HFFc6 (cell line): ENCODE data around the gene CSMD2. TPM values are rescaled to one million over a fixed set of nuclear protein-coding genes. Genes with fewer than 3 reads are reported as not detected.

Experiments used
- DNase-seq: peaks from one replicate; pipeline ENCODE4 v3.0.0-alpha.2; 2018
- H3K27ac Mint-ChIP-seq: 2 replicates; pipeline ENCODE4 v1.8.0; 2020; ENCODE audit warnings: mild to moderate bottlenecking, mixed read lengths
- H3K27me3 Mint-ChIP-seq: 2 replicates; pipeline ENCODE4 v1.8.0; 2021; ENCODE audit warnings: mild to moderate bottlenecking, moderate library complexity, mixed read lengths; ENCODE audit not compliant: insufficient read depth
- H3K36me3 Mint-ChIP-seq: 2 replicates; pipeline ENCODE4 v1.8.0; 2021; ENCODE audit warnings: low read depth, mixed read lengths
- H3K4me1 Mint-ChIP-seq: 2 replicates; pipeline ENCODE4 v1.8.0; 2020; ENCODE audit warnings: low read depth, mixed read lengths
- H3K4me3 Mint-ChIP-seq: 2 replicates; pipeline ENCODE4 v1.8.0; 2020; ENCODE audit warnings: mild to moderate bottlenecking, moderate library complexity, mixed read lengths
- H3K9me3 Mint-ChIP-seq: 2 replicates; pipeline ENCODE4 v1.8.0; 2020; ENCODE audit warnings: mild to moderate bottlenecking, mixed read lengths
- CTCF ChIP-seq: fragments of 200-600 bp; sonication (generic); IDR thresholded peaks from 2 replicates; pipeline ENCODE4 v1.5.0; 2021; ENCODE audit warnings: antibody characterized with exemption, mild to moderate bottlenecking
- total RNA-seq, 6 experiments: library from RNA; stranded (reverse); fragmentation: NEBNext Ultra II Directional; extraction: Animal tissue kit (Norgen Biotek cat#: 25700); gene quantifications; 2 replicates in 1 of 6; 3 replicates in 5 of 6; pipeline ENCODE4 v1.2.3, GENCODE V29; 2021

Gene CSMD2
- total RNA-seq, 6 experiments from 2014 or later: 0.77 to 3.2 (median 1.2) TPM

DNA sequence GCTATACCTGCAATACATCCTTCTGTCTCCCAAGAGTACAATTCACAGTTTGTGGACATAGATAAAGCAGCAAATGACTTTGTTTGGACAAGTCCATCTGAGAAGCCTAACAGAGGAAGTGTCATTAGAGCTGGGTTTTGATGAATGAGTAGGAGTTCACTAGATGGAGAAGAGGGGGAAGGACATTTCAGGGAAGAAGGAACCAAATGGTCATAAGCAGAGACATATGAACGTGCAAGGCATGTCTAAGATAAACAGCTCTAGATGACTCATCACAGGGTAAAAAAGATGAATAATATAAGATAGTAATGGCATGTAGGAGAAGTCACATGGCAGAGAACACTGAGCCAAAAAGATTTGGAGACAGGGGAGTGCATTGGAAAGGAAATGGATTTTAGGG, 246.7 kb downstream of the CSMD2 start:
- Mint-ChIP-seq H3K27ac (peak overlapping the region; percentile 22; the same call in 1 of the 2 replicates), H3K36me3 (peaks cover 13% of the 10 kb centered on the region), H3K4me1 (peaks cover 29% of the 10 kb centered on the region; the same call in 1 of the 2 replicates), H3K9me3 (peaks cover 37% of the 10 kb centered on the region), H3K27me3 (no peaks in the 10 kb centered on the region; the same call in none of the 2 replicates), H3K4me3 (no peak overlapping the region; the same call in 1 of the 2 replicates)
- DNase-seq: peak; percentile 77
- no peak for TF ChIP-seq CTCF

DNA sequence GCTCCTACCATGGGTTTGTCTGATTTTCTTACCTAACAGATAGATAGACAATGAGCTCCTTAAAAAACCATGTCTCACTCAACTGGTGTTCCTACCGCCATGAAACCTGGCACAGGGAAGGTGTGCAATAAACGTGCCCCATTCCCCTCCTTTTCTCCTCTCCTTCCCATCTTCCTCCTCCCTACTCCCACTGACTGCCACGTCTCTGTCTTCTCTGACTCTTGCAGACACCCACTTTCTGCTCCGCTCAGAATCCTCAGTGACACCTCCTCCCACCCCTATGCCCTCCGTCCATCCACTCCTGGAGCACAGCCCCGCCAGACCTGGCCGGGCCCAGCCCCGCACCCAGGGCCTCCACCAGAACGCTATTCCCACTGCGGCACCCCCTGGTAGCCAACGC, 248.2 kb downstream of the CSMD2 start:
- DNase-seq: no peak
- H3K4me3 Mint-ChIP-seq: no peak overlapping the region
- H3K4me1 Mint-ChIP-seq: peaks cover 29% of the 10 kb centered on the region; the same call in 1 of the 2 replicates
- TF ChIP-seq CTCF: no peak
- H3K27me3 Mint-ChIP-seq: no peaks in the 10 kb centered on the region; the same call in none of the 2 replicates
- H3K9me3 Mint-ChIP-seq: peaks cover 42% of the 10 kb centered on the region
- H3K27ac Mint-ChIP-seq: no peak overlapping the region
- H3K36me3 Mint-ChIP-seq: peaks cover 8% of the 10 kb centered on the region

DNA sequence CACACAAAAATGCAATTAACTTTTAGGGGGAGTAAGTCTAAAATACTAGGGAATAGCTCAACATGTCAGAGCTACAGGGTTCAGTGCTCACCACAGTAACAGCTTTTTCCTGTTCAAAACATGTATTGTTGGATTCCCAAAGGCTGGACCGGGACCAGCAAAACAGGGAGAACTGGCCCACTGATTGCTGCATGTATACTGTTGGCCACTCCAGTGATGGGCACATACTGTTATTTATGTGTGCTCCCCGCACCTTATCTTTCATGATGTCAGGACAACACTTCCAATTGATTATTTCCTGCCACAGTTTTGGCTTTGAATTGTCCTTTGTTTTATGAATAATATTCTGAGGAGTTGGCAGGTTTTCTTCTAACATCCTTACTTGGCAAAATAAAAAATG, 250.5 kb downstream of the CSMD2 start:
- Mint-ChIP-seq H3K9me3 (peaks cover 28% of the 10 kb centered on the region; the same call in 1 of the 2 replicates), H3K4me3 (no peak overlapping the region), H3K36me3 (0 out of 2 replicates have a peak, but pooled peaks cover 5% of the 10 kb centered on the region), H3K4me1 (peaks cover 25% of the 10 kb centered on the region; the same call in 1 of the 2 replicates), H3K27ac (no peak overlapping the region), H3K27me3 (peaks cover 3% of the 10 kb centered on the region)
- DNase-seq: no peak
- no peak for TF ChIP-seq CTCF

- peaks cover 5% of the 10 kb centered on the region for H3K27me3 Mint-ChIP-seq
- peaks cover 10% of the 10 kb centered on the region for H3K36me3 Mint-ChIP-seq
- peaks cover 4% of the 10 kb centered on the region; the same call in 1 of the 2 replicates for H3K4me1 Mint-ChIP-seq
- DNase-seq: no peak
- no peak overlapping the region for H3K27ac Mint-ChIP-seq
- peaks cover 25% of the 10 kb centered on the region for H3K9me3 Mint-ChIP-seq
- H3K4me3 Mint-ChIP-seq: no peak overlapping the region
- no peak for TF ChIP-seq CTCF
Measured at GRCh38 chr1:33908324-33908956, 256.6 kb downstream of the CSMD2 start.

DNA sequence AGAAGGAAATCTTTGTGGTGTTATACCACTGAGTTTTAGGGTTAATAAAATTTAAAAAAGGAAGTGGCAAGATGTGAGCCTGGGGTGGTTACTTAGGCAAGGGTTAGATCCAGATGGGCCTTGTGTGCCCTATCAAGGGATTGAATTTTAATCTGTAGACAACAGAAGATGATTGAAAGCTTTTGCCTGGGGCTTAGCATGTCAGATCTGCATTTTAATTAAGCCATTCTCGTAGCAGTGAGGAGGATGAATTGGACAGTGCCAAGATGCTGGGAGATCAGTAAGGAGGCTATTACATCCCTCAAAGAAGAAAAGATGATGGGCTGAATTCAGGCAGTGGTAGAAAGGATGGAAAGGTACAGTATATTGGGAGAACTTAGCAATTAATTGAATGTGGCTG, 258.9 kb downstream of the CSMD2 start:
- Mint-ChIP-seq H3K27ac (no peak overlapping the region), H3K9me3 (peaks cover 14% of the 10 kb centered on the region), H3K4me1 (peaks cover 20% of the 10 kb centered on the region; the same call in 1 of the 2 replicates), H3K27me3 (peaks cover 5% of the 10 kb centered on the region), H3K4me3 (no peak overlapping the region), H3K36me3 (peaks cover 10% of the 10 kb centered on the region)
- no peak for DNase-seq
- TF ChIP-seq CTCF: no peak
